ENCODE data around the gene PAGE5. TPM values are rescaled to one million over a fixed set of nuclear protein-coding genes. Genes with fewer than 3 reads are reported as not detected.

The PAGE5 gene
- polyA plus RNA-seq, 2 of the 4 experiments (the other 2 are of a cell fraction): not detected

GRCh38 chrX:55213381-55213780 is 6.8 kb upstream of the PAGE5 start:
- WGBS (ENCODE audit: missing lambda C conversion rate): 28% methylated on average over 3 of the region's 3 CpGs
- DNase-seq (ENCODE audit: low read depth in 1 of 2, low spot score in 1 of 2): no peak

DNA sequence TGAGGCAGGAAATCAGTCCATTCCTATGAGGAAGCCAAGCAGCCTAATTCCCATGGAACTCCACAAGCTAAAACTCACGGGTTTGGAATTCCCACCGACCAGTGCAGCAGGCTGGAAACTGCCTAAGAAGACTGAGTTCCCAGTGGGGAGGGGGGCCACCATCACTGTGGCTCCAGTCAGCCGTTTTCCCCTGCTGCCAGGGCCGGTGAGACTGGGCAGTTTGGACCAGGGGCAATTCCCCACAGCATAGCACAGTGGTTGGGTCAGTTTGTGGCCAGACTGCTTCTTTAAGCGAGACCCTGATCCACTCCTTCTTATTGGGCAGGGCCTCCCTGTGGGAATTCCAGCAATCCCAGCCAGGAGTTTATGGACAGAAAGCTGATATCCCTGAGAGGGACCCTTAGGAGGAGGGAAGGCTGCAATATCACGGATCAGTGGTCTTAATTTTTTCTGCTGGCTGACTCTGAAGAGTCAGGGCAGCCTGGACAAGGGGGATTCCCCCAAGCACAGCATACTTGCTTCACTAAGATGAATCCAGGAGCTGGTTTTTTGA is 20.7 kb downstream of the PAGE5 start:
- H3K9me3 ChIP-seq: no peaks in the 10 kb centered on the region
- no peak for ATAC-seq
- no peak for FAIRE-seq
- no peak overlapping the region for H3K27ac ChIP-seq
- POLR2A ChIA-PET: no interaction called here
- CTCF ChIA-PET: no interaction called here
- no peak for DNase-seq (ENCODE audit: low read depth in 1 of 2, low spot score in 1 of 2)
- 0% methylated on average over 3 of the region's 6 CpGs for WGBS (ENCODE audit: missing lambda C conversion rate)
- TF ChIP-seq E2F6 (IDR thresholded peaks at IDR 0.05; ENCODE audit: borderline replicate concordance, low read depth) (no peak), BHLHE40 (IDR thresholded peaks at IDR 0.05; ENCODE audit: low read depth, low read length) (no peak), USF2 (IDR thresholded peaks at IDR 0.05) (no peak), POLR2A (IDR thresholded peaks at IDR 0.05; ENCODE audit: low read length) (no peak)
- TF ChIP-seq, protein P1, sequence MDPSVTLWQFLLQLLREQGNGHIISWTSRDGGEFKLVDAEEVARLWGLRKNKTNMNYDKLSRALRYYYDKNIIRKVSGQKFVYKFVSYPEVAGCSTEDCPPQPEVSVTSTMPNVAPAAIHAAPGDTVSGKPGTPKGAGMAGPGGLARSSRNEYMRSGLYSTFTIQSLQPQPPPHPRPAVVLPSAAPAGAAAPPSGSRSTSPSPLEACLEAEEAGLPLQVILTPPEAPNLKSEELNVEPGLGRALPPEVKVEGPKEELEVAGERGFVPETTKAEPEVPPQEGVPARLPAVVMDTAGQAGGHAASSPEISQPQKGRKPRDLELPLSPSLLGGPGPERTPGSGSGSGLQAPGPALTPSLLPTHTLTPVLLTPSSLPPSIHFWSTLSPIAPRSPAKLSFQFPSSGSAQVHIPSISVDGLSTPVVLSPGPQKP (IDR thresholded peaks at IDR 0.05; ENCODE audit: low read depth, low read length): no peak
- TF ChIP-seq, protein P2, sequence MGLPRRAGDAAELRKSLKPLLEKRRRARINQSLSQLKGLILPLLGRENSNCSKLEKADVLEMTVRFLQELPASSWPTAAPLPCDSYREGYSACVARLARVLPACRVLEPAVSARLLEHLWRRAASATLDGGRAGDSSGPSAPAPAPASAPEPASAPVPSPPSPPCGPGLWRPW (IDR thresholded peaks at IDR 0.05): no peak
- TF ChIP-seq, protein P3, sequence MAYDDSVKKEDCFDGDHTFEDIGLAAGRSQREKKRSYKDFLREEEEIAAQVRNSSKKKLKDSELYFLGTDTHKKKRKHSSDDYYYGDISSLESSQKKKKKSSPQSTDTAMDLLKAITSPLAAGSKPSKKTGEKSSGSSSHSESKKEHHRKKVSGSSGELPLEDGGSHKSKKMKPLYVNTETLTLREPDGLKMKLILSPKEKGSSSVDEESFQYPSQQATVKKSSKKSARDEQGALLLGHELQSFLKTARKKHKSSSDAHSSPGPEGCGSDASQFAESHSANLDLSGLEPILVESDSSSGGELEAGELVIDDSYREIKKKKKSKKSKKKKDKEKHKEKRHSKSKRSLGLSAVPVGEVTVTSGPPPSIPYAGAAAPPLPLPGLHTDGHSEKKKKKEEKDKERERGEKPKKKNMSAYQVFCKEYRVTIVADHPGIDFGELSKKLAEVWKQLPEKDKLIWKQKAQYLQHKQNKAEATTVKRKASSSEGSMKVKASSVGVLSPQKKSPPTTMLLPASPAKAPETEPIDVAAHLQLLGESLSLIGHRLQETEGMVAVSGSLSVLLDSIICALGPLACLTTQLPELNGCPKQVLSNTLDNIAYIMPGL (CRISPR knock-in tag; IDR thresholded peaks at IDR 0.05; ENCODE audit: borderline replicate concordance): no peak
- TF ChIP-seq, protein P4, sequence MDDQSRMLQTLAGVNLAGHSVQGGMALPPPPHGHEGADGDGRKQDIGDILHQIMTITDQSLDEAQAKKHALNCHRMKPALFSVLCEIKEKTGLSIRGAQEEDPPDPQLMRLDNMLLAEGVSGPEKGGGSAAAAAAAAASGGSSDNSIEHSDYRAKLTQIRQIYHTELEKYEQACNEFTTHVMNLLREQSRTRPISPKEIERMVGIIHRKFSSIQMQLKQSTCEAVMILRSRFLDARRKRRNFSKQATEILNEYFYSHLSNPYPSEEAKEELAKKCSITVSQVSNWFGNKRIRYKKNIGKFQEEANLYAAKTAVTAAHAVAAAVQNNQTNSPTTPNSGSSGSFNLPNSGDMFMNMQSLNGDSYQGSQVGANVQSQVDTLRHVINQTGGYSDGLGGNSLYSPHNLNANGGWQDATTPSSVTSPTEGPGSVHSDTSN (IDR thresholded peaks at IDR 0.05): no peak
- TF ChIP-seq, protein P5, sequence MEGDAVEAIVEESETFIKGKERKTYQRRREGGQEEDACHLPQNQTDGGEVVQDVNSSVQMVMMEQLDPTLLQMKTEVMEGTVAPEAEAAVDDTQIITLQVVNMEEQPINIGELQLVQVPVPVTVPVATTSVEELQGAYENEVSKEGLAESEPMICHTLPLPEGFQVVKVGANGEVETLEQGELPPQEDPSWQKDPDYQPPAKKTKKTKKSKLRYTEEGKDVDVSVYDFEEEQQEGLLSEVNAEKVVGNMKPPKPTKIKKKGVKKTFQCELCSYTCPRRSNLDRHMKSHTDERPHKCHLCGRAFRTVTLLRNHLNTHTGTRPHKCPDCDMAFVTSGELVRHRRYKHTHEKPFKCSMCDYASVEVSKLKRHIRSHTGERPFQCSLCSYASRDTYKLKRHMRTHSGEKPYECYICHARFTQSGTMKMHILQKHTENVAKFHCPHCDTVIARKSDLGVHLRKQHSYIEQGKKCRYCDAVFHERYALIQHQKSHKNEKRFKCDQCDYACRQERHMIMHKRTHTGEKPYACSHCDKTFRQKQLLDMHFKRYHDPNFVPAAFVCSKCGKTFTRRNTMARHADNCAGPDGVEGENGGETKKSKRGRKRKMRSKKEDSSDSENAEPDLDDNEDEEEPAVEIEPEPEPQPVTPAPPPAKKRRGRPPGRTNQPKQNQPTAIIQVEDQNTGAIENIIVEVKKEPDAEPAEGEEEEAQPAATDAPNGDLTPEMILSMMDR (IDR thresholded peaks at IDR 0.05): no peak
- H3K4me2 ChIP-seq: no peak overlapping the region
- H3K4me3 ChIP-seq: no peak overlapping the region
- no peaks in the 10 kb centered on the region for H3K4me1 ChIP-seq

More at GRCh38 chrX:55213381-55213780, 6.8 kb upstream of the PAGE5 start:
- Histone ChIP-seq H3K4me3 (no peak overlapping the region), H3K4me2 (no peak overlapping the region), H3K9me3 (no peaks in the 10 kb centered on the region), H3K4me1 (no peaks in the 10 kb centered on the region), H3K27ac (no peak overlapping the region)
- ChIA-PET POLR2A (no interaction called here), CTCF (no interaction called here)
- TF ChIP-seq HOXA7 (CRISPR knock-in tag; IDR thresholded peaks at IDR 0.05): no peak
- TF ChIP-seq NFE2L2 (conservative IDR thresholded peaks at IDR 0.05; ENCODE audit: low read length): no peak
- no peak for TF ChIP-seq SREBF2 (IDR thresholded peaks at IDR 0.05)
- no peak for TF ChIP-seq CHD4 (IDR thresholded peaks at IDR 0.05; ENCODE audit: borderline replicate concordance)
- TF ChIP-seq KDM1A (IDR thresholded peaks at IDR 0.05; ENCODE audit: low read depth): no peak
- TF ChIP-seq, protein P6, sequence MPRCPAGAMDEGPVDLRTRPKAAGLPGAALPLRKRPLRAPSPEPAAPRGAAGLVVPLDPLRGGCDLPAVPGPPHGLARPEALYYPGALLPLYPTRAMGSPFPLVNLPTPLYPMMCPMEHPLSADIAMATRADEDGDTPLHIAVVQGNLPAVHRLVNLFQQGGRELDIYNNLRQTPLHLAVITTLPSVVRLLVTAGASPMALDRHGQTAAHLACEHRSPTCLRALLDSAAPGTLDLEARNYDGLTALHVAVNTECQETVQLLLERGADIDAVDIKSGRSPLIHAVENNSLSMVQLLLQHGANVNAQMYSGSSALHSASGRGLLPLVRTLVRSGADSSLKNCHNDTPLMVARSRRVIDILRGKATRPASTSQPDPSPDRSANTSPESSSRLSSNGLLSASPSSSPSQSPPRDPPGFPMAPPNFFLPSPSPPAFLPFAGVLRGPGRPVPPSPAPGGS (IDR thresholded peaks at IDR 0.05): no peak
- no peak for TF ChIP-seq ATOH8 (CRISPR knock-in tag; IDR thresholded peaks at IDR 0.05; ENCODE audit: low read depth)
- TF ChIP-seq MAX (IDR thresholded peaks at IDR 0.05): no peak
- no peak for TF ChIP-seq RNF2 (IDR thresholded peaks at IDR 0.05; ENCODE audit: borderline replicate concordance, low read depth)
- no peak for TF ChIP-seq SMC3 (IDR thresholded peaks at IDR 0.05)
- no peak for TF ChIP-seq ZC3H11A (IDR thresholded peaks at IDR 0.05)
- TF ChIP-seq, protein P5 (IDR thresholded peaks at IDR 0.05): no peak
- TF ChIP-seq, protein P2 (IDR thresholded peaks at IDR 0.05): no peak
- TF ChIP-seq POLR2AphosphoS2 (conservative IDR thresholded peaks at IDR 0.05; ENCODE audit: low read length): no peak
- no peak for TF ChIP-seq NR3C1 (IDR thresholded peaks at IDR 0.05)
- TF ChIP-seq EP300 (IDR thresholded peaks at IDR 0.05): no peak
- no peak for TF ChIP-seq POLR2A (IDR thresholded peaks at IDR 0.05; ENCODE audit: low read length)
- ATAC-seq (no peak), FAIRE-seq (peak; percentile 36)
